ENCODE results near the gene TLX1.

GRCh38 chr10:101131962-101132635, 999 bp downstream of the TLX1 start:
- TF ChIP-seq CTCF (IDR thresholded peaks at IDR 0.05) (no peak), POLR2AphosphoS5 (IDR thresholded peaks at IDR 0.05) (no peak), POLR2A (IDR thresholded peaks at IDR 0.05) (no peak)
